NCI-H446 treated with DMSO at 0.1 percent for 48 hours (cell line): ENCODE data around the gene NRXN3.
A peak's percentile ranks its signal among the peaks of the same experiment; 100 is the strongest.
"Not testable (repeated sequence)": the region's sequence is repeated elsewhere in the genome, so short reads cannot be mapped to it uniquely, and the experiment has no call there.

Experiments used
- DNase-seq: peaks from one replicate; lab custom pipeline; 2025; lab: John Stamatoyannopoulos, UW

NRXN3 gene

DNA sequence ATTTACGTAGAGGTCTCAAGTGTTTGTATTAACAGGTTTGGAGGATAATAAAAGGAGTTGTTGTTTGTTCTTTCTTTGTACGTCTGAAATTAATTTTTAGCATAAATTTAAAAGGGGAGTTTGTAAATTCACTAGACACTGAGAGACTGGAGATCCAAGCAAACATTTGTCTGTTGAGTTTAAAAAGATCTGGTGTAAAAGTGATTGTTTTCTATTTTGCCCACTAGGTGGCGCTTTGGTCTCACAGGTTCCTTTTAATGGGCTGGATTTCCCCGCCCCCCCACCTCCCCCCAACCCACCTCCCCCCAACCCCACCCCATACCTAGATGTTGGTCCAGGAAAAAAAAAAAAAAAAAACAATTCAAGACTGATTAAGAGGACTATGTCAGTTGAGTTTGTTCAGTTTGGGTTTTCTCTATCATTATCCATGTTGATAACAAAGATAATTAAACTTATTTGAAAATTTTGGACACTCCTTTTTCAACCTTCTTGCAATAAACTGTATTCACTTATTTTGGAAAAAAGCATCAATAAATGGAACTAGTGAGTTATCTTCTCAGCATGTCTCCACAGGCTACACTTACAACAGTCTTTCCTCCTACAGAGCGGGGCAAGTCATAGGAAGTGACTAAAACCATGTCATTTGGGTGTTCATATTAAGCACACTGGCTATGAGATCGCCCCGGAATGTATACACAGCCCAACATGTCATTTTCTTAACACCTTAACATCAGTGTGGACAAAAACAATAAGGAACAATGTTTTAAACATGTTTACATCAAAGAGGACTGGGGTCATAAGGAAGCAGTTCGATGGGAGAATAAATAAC, 841.1 kb downstream of the NRXN3 start:
- DNase-seq, result peak; percentile 41

DNA sequence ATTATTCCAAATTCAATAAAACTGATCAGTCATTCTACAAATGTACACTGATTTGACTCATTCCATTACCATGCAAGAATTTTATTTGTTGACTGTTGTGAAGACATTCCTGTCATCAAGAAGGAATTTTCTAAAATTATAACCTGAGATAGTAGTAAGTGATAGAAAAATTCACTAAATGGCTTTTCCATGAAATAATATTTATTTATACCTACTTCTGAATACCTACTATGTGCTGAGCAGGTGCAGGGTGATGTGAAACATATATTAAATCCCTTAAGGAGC, 841.7 kb downstream of the NRXN3 start:
- no peak for DNase-seq

DNA sequence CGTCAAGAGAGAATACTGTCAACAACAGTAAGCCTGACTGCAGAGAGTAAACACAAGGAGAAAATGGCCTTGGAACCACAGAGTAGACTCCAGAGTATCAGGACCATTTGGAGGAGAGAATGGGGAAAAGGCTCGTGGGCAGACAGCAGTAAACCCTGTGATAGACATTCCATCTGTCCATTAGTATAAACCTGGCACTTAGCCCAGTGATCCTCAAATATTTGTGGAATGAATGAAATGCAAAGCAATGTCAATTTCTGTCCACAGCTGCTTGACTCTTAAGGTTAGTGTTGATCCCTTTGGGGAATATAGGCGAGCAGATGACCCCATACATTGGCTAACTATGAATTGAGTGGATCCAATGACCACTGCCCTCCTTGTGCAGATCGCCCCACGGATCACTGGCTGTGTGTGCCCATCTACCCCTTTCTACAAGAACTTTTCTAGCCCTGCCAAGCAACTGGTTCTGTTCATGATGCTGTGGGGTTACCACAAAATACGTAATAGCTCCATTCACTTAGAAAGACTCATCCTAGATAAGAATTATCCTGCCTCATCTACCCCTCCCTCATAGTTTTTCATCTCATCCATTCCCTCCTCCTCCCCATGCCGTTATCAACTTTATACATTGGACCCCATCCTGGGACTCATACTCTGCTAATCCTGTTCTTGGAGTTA, 846.8 kb downstream of the NRXN3 start:
- DNase-seq, result peak; percentile 48

DNA sequence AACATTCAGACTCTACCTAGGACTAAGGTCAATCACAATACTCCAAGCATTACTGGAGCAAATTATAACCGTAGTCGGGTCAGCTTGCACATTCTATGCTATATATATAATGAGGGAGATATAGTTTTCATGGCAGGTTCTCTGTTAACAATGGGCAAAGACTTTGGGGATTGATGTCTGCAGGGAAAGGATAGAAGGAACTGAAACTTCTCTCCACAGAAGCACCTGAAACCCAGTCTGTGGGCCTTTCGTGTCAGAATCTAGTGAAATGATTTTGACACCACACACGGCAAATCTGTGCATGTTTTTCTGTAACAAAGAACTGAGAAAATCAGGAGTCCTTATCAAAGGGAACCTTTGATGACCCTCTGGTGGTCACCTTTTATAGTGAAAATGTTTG, 847.4 kb downstream of the NRXN3 start:
- no peak for DNase-seq

DNA sequence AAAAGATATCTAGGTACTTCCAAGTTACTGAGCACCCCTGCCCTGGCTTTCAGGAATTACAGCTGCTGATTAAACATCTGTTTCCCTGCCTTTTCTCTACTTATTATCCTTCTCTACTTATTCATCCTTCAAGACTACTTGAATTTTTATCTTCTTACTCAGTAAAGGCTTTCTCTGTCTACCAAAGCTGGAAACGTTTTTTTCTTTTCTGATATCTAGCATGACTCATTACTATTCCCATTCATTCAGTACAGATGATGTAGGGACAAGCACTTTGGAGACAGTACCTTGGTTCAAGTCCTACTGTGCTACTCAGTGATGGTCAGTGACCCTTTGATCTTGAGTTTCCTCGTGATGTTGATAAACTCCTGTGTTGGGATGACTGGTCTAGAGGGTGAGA, 848.7 kb downstream of the NRXN3 start:
- DNase-seq, result no peak

DNA sequence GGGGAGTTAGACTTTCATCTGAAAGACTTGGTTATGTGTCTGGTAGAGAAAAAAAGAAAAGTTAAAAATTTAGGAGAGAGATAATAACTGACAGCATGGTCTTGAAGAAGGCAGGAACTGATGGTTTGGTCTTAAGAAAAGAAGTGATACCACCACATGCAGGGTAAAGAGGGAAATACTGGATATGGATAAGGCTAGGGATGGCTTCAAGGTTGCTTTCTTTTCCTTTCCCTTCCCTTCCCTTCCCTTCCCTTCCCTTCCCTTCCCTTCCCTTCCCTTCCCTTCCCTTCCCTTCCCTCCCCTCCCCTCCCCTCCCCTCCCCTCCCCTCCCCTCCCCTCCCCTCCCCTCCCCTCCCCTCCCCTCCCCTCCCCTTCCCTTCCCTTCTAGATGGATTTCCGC, 849.7 kb downstream of the NRXN3 start:
- DNase-seq, result not testable (repeated sequence)

DNA sequence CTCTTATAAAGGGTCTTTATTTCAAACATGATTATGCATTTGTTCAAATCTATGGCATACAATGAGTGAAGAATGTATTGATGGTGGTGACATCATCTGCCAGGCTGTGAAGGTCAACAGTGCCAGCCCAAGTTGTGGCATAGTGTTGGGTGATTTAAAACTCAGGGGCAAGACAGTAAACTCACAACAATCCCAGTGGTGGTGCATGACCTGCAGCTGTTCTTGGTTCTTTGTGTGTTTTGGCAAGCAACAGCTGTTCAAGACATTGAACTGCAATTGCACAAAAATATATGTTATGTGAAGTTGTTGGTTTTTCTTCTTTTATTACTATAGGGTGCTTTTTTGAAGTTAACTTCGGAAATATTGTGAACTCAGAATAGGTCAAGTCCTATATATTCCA, 851.6 kb downstream of the NRXN3 start:
- no peak for DNase-seq

DNA sequence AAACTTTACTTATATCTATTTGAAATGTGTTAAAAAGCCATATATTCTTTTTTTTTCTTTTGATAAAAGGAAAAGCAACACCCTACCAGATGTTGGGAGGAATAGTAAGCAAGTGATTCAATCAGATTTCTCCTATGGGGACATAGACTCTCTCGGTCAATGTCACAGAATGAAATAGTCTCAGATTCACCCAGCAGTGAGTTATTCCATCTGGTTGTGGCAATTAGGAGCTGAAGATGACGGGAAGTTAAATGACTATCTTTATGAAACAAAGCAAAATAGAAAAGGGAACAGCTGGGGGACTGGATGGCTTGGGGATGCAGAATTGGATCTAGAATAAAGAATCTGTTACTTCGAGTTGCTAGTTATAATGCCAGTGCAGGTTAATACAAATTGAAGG, 857.0 kb downstream of the NRXN3 start:
- DNase-seq, result no peak

DNA sequence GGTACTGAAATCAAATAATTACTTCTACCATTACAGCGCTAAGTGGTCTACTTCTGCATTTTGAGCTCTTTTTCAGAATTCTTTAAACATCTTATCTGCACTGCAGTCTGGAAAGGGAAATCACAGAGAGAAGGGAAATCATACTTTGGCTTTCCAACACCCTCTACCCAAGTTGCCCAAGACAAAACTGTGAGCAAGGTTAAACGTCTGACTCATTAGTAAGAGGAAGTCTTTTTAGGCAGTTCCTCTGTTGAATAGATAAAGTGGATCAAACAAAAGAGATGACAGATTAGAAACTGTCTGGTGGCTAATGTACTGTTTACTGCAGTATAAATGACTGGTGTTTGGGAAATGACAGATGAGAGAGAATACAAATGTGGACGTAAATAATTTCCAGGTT, 858.1 kb downstream of the NRXN3 start:
- no peak for DNase-seq

DNA sequence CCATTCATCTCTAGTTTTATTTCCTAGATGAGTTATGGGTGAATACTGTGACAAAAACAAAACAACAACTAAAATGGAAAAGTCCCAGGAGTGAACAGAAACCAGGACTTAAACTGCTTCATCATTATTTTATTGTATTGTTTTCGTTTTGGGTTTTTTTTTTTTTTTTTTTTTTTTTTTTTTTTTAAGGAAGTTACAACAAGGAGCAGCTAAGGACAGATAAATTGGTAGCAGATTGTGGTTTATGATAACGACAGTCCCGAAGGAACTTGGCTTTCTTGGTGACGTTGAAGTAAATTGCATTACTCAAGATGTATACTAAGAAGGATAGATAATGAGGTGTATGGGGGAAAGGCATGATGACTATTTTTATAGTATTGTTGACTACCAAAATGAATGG, 866.3 kb downstream of the NRXN3 start:
- DNase-seq, result no peak

DNA sequence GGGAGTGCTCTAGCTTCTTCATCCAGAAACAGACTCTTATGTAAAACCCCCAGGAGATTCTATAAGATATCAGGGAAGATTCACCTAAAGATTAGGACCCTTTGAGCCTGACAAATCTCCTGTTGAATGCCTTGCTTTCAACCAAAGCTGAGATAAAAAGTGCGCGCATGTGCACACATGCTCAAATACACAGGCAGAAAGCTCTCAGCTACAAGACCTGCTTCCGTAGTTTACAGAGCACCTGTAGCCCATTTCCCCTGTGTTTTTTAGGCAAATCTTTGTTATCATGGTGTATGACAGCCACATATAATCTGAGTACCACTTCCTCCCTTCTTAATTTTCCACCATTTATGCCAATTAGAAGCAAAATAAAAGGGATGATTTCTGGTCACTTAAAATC, 866.9 kb downstream of the NRXN3 start:
- no peak for DNase-seq

DNA sequence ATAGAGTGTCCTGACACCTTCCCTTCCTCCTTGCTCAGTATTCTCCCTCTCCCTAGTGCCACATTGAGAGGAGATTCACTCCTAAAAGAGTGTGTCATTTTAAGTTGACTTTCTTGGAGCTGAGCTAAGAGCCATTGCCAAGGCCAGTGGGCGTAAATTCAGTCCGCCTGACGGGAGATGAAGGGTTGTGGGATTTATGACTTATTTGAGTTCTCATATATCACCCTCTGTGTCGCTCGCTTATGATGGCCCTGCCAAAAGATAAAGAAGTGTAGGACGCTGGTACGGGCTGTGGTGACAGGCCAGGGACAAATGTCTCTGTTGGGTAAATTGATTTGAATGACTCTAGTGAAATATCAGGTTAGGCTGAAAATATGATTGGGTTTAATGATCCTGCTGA, 867.4 kb downstream of the NRXN3 start:
- DNase-seq, result no peak

DNA sequence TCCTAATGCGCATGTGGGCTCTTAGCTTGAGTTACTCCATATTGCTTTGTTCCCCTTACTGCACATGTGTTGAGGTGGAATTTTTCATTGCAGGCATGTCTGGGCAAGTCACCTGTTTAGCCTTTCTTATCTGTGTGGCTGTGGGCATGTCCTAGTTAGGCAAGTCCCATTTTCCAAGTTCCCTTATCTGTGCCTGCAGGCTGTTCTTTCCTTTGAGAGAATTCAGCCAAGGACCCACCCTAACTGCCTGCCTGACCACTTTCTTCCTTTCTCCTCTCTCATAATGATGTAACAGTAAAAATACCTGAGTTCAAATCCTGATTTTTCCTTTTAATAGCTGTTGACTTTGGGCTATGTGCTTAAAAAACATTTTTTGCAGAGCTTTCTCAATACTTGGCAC, 870.6 kb downstream of the NRXN3 start:
- DNase-seq, result no peak

DNA sequence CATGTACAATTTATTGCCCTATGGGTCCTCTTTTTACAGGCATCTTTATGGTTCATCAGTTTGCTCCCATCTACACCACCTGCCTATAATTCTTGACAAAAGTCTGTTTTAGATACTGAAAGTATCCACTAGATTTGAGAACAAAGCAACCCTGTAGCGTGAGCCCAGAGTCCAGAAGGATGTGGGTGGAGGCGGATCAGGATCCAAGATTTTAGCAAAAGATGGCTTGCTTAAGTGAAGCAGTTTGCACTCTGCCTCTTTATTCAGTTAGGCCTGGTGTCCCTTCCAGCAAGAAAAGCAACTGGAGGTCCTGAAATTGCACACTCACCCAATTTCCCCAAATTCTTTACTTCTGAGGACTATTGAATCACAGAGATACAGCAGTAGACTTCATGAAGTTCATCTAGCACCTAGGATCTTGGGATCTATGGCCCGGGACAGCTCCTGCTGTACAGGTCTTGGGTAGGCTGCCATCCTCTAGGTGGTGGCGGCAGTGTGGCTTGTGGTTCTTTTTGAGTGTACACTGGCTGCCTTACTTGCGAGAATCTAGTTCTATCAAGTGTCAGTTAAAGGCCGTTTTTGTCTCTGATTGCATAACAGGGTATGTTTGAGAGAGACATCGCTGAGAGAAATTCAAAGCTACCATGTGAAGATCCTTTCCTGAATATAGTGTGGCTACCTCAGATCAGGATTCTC, 873.2 kb downstream of the NRXN3 start:
- no peak for DNase-seq

DNA sequence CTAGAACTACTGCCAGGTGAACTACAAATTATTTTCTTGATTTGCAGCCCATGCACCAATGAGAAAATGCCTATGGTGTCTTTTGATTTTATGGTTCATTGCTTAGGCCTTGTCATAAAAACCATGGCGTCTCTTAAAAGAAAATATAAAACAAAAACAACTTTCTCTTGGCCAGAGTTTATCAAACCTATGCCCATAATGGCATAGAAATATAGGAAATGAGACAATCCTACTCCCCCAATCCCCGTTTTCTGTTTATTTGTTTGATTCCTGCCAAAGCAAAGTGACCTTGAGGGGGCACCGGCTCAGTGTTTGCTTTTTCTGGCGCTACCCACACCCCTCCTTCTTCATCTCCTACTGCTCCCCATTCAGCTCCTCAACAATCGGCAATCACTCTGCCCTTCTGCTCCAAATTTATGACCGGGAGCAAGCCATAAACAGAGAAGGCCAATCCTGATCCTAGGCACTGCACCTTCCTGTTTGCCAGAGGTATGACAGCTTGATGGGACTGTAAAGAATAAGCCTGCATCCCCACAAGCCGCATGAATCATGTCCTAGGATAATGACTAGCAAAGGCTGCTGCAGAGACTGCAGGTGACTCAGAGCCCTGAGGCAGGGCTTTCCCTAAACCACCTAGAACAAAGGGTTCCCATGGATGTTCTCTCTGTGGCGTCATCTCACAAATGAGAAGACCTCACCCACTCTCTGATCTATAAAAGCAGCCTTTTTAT, 874.9 kb downstream of the NRXN3 start:
- no peak for DNase-seq

DNA sequence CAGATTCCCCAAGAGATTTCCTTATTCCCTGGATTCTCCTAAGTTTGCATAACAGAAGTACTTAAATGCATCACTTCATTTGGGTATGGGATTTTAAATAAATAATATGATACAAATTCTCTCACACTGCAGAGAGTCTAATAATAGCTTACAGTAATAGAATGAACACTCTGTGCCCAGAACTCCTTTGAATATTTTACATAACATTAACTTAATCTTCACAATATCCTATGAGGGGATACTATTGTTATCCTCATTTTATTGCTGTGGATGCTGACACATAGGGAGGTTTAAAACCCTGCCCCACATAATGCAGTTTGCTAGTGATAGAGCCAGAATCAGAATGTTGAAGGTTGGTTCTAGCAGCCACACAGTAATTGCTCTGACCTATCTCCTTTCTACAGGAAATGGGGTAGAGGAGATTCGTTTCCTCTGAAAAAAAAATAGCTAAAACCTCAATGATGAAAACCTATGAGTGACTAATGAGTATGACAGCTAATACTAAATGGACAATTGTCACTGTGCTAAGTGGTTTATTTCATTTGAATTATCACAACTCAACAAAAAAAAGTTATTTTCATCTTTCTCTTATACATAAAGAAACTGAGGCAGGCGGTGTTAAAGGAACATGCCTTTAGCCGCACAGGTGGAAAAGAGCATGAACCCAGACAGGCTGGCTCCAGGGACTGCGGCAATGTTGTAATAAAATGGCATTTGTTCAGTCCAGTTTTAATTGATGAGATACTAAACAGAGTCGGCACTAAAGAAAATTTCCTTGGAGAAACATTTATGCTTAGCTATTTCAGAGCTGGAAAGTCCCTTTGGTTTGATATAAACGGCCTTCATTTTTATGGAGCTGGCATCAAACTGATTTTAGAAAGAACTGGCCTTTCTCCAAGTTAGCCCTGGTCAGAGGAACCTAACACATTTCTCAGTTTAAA, 880.9 kb downstream of the NRXN3 start:
- no peak for DNase-seq

DNA sequence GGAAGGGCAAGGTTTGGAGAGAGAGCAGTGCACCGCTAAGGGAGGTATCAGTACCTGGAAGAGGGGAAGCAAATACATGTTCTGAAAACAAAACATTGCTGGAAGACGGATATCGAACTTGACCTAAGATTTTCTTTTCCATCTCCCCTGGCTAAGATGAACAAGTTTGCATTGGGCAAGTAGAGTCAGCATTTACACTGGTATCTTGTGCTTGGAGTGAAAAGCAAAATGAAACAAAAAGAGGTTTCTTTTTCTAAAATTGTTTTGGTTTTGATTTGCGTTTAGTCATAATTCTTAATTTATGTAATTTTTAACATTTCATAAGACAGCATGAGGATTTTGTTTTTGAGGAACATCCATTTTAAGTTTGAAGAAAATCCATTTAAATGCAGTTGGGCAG, 881.6 kb downstream of the NRXN3 start:
- no peak for DNase-seq

DNA sequence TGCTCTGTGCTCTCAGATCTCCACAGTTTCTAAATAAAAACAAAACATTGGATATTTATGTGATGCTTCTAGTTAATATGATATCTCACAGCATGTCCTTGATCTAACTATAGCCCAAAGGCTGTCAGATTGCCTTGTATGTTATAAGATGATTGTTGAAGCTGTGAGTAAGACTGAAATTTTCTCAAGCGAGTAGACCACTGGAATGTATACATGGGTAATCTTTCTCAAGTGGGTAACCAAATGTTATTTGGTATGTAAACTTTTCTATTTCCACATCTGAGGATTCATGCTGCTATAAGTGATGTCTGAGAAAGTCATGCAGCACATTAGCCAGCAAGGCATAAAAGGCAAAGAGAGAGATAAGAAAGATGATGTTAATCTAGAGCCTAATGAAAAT, 886.7 kb downstream of the NRXN3 start:
- no peak for DNase-seq

DNA sequence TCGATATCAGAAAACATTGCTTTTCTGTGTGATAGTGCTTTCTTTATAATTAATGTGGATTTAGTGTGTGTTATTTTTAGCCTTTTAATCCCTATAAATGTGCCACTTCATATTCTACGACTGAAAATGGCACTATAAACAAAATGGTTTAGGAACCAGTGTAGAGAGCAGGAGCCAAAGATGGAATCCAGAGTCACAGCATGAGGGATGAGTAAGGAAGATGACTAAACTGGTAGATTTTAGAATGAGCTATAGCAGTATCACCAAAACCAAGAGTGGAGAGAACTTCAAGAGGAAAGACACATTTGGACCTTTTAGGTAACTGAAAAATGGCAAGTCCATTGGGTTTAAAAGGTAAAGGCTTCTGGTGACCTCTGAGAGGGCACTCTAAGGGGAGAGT, 887.2 kb downstream of the NRXN3 start:
- no peak for DNase-seq

DNA sequence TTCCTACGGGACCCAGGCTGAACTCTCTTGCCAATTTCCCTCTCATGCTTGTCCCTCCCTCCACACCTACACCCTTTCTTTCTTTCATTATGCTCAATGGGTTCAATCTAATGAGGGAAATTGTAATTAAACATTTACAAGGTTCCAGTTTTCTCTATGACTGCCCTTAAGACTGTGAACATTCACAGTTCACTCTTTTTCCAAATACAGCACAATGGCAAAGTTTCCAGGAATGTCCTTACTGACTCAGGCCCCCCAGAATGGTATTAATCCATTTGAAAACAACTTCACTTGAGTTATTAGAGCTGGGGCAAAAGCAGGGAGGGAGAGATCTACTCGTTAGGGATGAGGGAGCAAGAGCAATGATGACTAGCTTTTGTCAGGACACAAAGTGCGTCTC, 892.1 kb downstream of the NRXN3 start:
- DNase-seq, result no peak

DNA sequence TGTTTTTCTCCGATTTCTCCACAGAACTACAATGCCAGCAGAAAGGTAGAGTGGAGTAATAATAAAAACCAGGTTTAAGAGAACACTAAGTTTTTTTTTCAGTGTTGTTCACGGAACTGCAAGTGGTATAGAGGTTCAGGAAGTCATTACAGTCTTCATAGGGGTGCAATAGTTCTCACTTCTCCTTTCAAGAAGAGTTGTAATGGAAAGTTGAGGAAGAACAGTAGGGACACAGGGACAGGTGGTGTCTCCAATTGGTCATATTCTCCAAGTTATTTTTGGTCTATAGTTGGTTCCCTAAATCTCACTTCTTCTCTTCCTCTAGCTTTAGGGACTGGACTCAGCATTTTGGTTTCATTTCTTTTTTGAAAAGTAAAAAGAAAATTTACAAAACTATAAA, 894.0 kb downstream of the NRXN3 start:
- DNase-seq, result no peak

DNA sequence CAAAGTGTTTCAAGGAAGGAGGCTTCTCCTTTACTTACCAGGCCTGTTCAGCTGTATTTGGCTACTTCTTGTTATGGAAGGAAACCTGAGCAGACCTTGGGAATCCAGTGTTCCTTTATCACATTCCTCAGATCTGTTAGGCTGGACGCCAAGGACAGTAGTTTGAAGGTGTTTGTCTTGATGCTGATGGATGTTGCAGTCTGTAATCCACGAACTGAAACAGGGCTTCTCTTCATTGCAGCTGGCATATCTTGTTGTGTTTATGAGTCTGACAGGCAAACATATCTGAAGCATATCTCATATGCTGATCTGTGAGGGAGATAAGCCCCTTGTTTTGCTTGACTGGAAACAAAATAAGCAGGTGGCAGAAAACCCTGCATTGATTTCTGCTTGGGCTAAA, 904.3 kb downstream of the NRXN3 start:
- DNase-seq, result no peak
